ENCODE measurements around the gene CHAF1B. TPM values are rescaled to one million over a fixed set of nuclear protein-coding genes. Genes with fewer than 3 reads are reported as not detected.

Gene CHAF1B
- total and polyA plus RNA-seq, 2 of the 8 experiments (the other 6 are each of a cell fraction or from before 2014, with no cell fraction given) = 11.8 to 23.1 TPM

GRCh38 chr21:36386031-36386642 lies 945 bp downstream of the CHAF1B start:
- H3K4me3 ChIP-seq (ENCODE audit: extremely low read depth in 1 of 4, insufficient read depth in 2 of 4, low read depth in 3 of 4, low read length in 4 of 4) = peak overlapping the region; percentile 73 to 99 (median 74)
- DNase-seq (ENCODE audit: low read depth in 1 of 2, low spot score in 2 of 2) = no peak
- H3K56ac ChIP-seq (replicated peaks; ENCODE audit: insufficient read length, low read depth, low read length) = no peak overlapping the region
- no peak overlapping the region; the same call in 1 of the 2 replicates for H3K27ac ChIP-seq (ENCODE audit: low read depth, low read length)
- H4K20me1 ChIP-seq (replicated peaks in 1 of 2; ENCODE audit: control insufficient read depth in 1 of 2, insufficient read depth in 2 of 2, low read length in 2 of 2) = no peaks in the 10 kb centered on the region
- no peak overlapping the region for H3K14ac ChIP-seq (ENCODE audit: insufficient read length)
- H4K5ac ChIP-seq (ENCODE audit: insufficient read length, low read depth, low read length) = no peak overlapping the region
- no peak overlapping the region for H2BK120ac ChIP-seq (replicated peaks; ENCODE audit: low read depth, low read length)
- H3K9me3 ChIP-seq (ENCODE audit: insufficient read depth in 2 of 2, low read depth in 1 of 2, low read length in 1 of 2) = no peaks in the 10 kb centered on the region
- FAIRE-seq = no peak
- H4K91ac ChIP-seq (replicated peaks; ENCODE audit: insufficient read length, low read length) = no peak overlapping the region
- H3K23ac ChIP-seq (ENCODE audit: insufficient read length) = no peak overlapping the region
- no peak overlapping the region for H2BK20ac ChIP-seq (ENCODE audit: low read length)
- 84% methylated on average over 20 of the region's 21 CpGs; no CpG with 5 or more reads in 1 of the 2 experiments for WGBS, 2 experiments (ENCODE audit: extremely low coverage in 1 of 2, insufficient coverage in 1 of 2, insufficient read length in 1 of 2, insufficient replicate concordance in 2 of 2, low coverage in 1 of 2, low lambda C conversion rate in 2 of 2, missing lambda C conversion rate in 1 of 2)
- POLR2A ChIA-PET (ENCODE audit: partially characterized antibody) = interaction anchor here (0.7 to 1.7 kb wide), 4 partner anchors 9 to 231 kb away, joined by 3 to 5 read pairs (median 4); no protein-coding TSS in a partner anchor
- H3K27me3 ChIP-seq (replicated peaks in 1 of 4; ENCODE audit: control insufficient read depth in 3 of 4, extremely low read depth in 1 of 4, insufficient read depth in 3 of 4, low read length in 3 of 4) = no peaks in the 10 kb centered on the region
- peak overlapping the region; percentile 75; the same call in 1 of the 2 replicates for H2AFZ ChIP-seq (ENCODE audit: low read length)
- H3K4ac ChIP-seq (replicated peaks; ENCODE audit: insufficient read length, low read depth, low read length) = no peak overlapping the region
- no peak overlapping the region for H2AK5ac ChIP-seq (ENCODE audit: low read depth, low read length)
- H3K4me1 ChIP-seq (replicated peaks in 1 of 4; ENCODE audit: control insufficient read depth in 3 of 4, insufficient read depth in 4 of 4, low read length in 3 of 4) = peaks cover 0 to 9% (median 3%) of the 10 kb centered on the region in 4 experiments; a peak in 3 of 7 replicates
- no peak overlapping the region for H2BK15ac ChIP-seq (ENCODE audit: low read length)
- H3K9ac ChIP-seq (replicated peaks in 1 of 4; ENCODE audit: extremely low read depth in 1 of 4, low read depth in 3 of 4, low read length in 3 of 4) = peak overlapping the region in 3 of 4 experiments; percentile 71 to 78 (median 71); a peak in 5 of 7 replicates
- no peak overlapping the region for H2BK5ac ChIP-seq (ENCODE audit: low read depth, low read length)
- H3K4me2 ChIP-seq (ENCODE audit: insufficient read depth in 1 of 2, low read depth in 2 of 2, low read length in 2 of 2) = peak overlapping the region; percentile 71 to 95
- no peaks in the 10 kb centered on the region for H3K79me2 ChIP-seq (ENCODE audit: control insufficient read depth in 1 of 2, insufficient read depth in 2 of 2, low read length in 2 of 2)
- no peak overlapping the region for H2BK12ac ChIP-seq (ENCODE audit: low read depth, low read length)
- H3K23me2 ChIP-seq (ENCODE audit: low read depth, low read length) = no peaks in the 10 kb centered on the region; the same call in 1 of the 2 replicates
- no peaks in the 10 kb centered on the region; the same call in 1 of the 2 replicates for H3K79me1 ChIP-seq (ENCODE audit: low read depth, low read length)
- CTCF ChIA-PET (ENCODE audit: partially characterized antibody) = interaction anchor here (1.2 kb wide), 1 partner anchor 176 kb away, joined by 3 read pairs; no protein-coding TSS in a partner anchor
- no peak overlapping the region for H4K8ac ChIP-seq (ENCODE audit: extremely low read depth, insufficient read depth, low read length)
- no peak overlapping the region for H3K18ac ChIP-seq (ENCODE audit: extremely low read depth, low read length)
- peaks cover 0 to 12% (median 2%) of the 10 kb centered on the region in 4 experiments; a peak in 4 of 8 replicates for H3K36me3 ChIP-seq (ENCODE audit: control insufficient read depth in 2 of 4, insufficient read depth in 4 of 4, low read length in 3 of 4)
- TF ChIP-seq EZH2 (IDR thresholded peaks at IDR 0.05; ENCODE audit: low read depth, low read length, severe bottlenecking) (no peak), ATF2 (IDR thresholded peaks at IDR 0.05; ENCODE audit: low read length) (no peak)

All from H1 (cell line).